Measurements from ENCODE around the gene PLCZ1.
"Not testable (repeated sequence)": the region's sequence is repeated elsewhere in the genome, so short reads cannot be mapped to it uniquely, and the experiment has no call there.

The PLCZ1 gene

GRCh38 chr12:18703321-18703720, 34.5 kb downstream of the PLCZ1 start:
- DNase-seq = no peak

GRCh38 chr12:18700271-18700670, 37.5 kb downstream of the PLCZ1 start:
- DNase-seq = no peak

- no peak for DNase-seq
Measured at GRCh38 chr12:18696971-18697602, 40.7 kb downstream of the PLCZ1 start.

GRCh38 chr12:18693986-18694385, 43.8 kb downstream of the PLCZ1 start:
- not testable (repeated sequence) for DNase-seq

- DNase-seq = no peak
Measured at GRCh38 chr12:18690653-18691052, 47.2 kb downstream of the PLCZ1 start.

GRCh38 chr12:18689771-18690170, 48.0 kb downstream of the PLCZ1 start:
- DNase-seq = no peak

GRCh38 chr12:18684430-18684829, 53.4 kb downstream of the PLCZ1 start:
- peak in 1 of 3 donors; percentile 4 for DNase-seq

GRCh38 chr12:18683327-18684013, 54.3 kb downstream of the PLCZ1 start:
- peak; percentile 14 to 34 (median 33) for DNase-seq

- no peak for DNase-seq
Measured at GRCh38 chr12:18681818-18682217, 56.0 kb downstream of the PLCZ1 start.

GRCh38 chr12:18676996-18677588, 60.7 kb downstream of the PLCZ1 start:
- DNase-seq = no peak

GRCh38 chr12:18676141-18676540, 61.7 kb downstream of the PLCZ1 start:
- DNase-seq = no peak

- no peak for DNase-seq
Measured at GRCh38 chr12:18658829-18659228, 79.0 kb downstream of the PLCZ1 start.

- DNase-seq = no peak
Measured at GRCh38 chr12:18658179-18658578, 79.6 kb downstream of the PLCZ1 start.

- DNase-seq = no peak
Measured at GRCh38 chr12:18655351-18655750, 82.5 kb downstream of the PLCZ1 start.

- DNase-seq = no peak
Measured at GRCh38 chr12:18653465-18653864, 84.3 kb downstream of the PLCZ1 start.

- no peak for DNase-seq
Measured at GRCh38 chr12:18652596-18652995, 85.2 kb downstream of the PLCZ1 start.

GRCh38 chr12:18651525-18651924, 86.3 kb downstream of the PLCZ1 start:
- DNase-seq = no peak

- no peak for DNase-seq
Measured at GRCh38 chr12:18646286-18646890, 91.4 kb downstream of the PLCZ1 start.

GRCh38 chr12:18644564-18644963, 93.2 kb downstream of the PLCZ1 start:
- no peak for DNase-seq

GRCh38 chr12:18643681-18644080, 94.1 kb downstream of the PLCZ1 start:
- no peak for DNase-seq

GRCh38 chr12:18640321-18640955, 97.4 kb downstream of the PLCZ1 start:
- DNase-seq = no peak

- DNase-seq = no peak
Measured at GRCh38 chr12:18634382-18634781, 103.4 kb downstream of the PLCZ1 start.

All from suppressor macrophage treated with lipopolysaccharide for 1 hour (primary cell).